ENCODE measurements around the gene MMP24. TPM values are rescaled to one million over a fixed set of nuclear protein-coding genes. Genes with fewer than 3 reads are reported as not detected.
A peak's percentile ranks its signal among the peaks of the same experiment; 100 is the strongest.
"Not testable (repeated sequence)": the region's sequence is repeated elsewhere in the genome, so short reads cannot be mapped to it uniquely, and the experiment has no call there.

The MMP24 gene
- total and polyA plus RNA-seq, 2 of the 13 experiments (the other 11 are each of a cell fraction or from before 2014, with no cell fraction given): 0.29 to 0.35 TPM

DNA sequence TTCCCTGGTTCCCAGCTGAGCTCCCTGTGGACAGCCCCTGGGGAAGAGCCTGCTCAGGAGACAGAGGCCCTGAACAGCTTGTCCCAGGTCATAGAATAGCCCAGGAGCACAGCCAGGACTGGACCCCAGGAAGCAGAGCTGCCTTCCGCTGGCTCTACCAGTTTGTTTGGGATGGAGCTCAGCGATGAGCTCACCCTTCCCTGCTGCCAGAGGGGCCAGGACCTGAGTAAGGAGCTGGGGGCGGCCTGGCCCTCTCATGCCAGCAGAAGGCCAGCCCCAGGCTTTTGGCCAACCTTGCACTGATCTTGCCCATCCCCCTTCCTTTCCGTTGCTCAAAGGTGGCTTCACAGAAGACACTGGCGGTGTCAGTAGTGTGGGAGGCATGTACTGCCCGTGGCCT is 33.9 kb downstream of the MMP24 start (continued):
- TF ChIP-seq, protein P1, sequence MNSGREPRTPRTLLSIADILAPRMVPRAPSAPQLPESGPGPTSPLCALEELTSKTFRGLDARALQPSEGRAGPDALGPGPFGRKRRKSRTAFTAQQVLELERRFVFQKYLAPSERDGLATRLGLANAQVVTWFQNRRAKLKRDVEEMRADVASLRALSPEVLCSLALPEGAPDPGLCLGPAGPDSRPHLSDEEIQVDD (CRISPR knock-in tag; IDR thresholded peaks at IDR 0.05; ENCODE audit: borderline replicate concordance): no peak
- no peak for TF ChIP-seq ZSCAN29 (CRISPR knock-in tag; conservative IDR thresholded peaks at IDR 0.05)
- TF ChIP-seq, protein P2, sequence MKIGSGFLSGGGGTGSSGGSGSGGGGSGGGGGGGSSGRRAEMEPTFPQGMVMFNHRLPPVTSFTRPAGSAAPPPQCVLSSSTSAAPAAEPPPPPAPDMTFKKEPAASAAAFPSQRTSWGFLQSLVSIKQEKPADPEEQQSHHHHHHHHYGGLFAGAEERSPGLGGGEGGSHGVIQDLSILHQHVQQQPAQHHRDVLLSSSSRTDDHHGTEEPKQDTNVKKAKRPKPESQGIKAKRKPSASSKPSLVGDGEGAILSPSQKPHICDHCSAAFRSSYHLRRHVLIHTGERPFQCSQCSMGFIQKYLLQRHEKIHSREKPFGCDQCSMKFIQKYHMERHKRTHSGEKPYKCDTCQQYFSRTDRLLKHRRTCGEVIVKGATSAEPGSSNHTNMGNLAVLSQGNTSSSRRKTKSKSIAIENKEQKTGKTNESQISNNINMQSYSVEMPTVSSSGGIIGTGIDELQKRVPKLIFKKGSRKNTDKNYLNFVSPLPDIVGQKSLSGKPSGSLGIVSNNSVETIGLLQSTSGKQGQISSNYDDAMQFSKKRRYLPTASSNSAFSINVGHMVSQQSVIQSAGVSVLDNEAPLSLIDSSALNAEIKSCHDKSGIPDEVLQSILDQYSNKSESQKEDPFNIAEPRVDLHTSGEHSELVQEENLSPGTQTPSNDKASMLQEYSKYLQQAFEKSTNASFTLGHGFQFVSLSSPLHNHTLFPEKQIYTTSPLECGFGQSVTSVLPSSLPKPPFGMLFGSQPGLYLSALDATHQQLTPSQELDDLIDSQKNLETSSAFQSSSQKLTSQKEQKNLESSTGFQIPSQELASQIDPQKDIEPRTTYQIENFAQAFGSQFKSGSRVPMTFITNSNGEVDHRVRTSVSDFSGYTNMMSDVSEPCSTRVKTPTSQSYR (CRISPR knock-in tag; IDR thresholded peaks at IDR 0.05; ENCODE audit: borderline replicate concordance): peak; percentile 38; the same call in 1 of the 2 replicates
- TF ChIP-seq XRCC5 (optimal IDR thresholded peaks at IDR 0.05; ENCODE audit: low read length): no peak
- no peak for TF ChIP-seq ZBTB38 (CRISPR knock-in tag; IDR thresholded peaks at IDR 0.05)
- TF ChIP-seq ZEB1 (IDR thresholded peaks at IDR 0.05; ENCODE audit: insufficient replicate concordance, low read depth): no peak
- TF ChIP-seq, protein P3, sequence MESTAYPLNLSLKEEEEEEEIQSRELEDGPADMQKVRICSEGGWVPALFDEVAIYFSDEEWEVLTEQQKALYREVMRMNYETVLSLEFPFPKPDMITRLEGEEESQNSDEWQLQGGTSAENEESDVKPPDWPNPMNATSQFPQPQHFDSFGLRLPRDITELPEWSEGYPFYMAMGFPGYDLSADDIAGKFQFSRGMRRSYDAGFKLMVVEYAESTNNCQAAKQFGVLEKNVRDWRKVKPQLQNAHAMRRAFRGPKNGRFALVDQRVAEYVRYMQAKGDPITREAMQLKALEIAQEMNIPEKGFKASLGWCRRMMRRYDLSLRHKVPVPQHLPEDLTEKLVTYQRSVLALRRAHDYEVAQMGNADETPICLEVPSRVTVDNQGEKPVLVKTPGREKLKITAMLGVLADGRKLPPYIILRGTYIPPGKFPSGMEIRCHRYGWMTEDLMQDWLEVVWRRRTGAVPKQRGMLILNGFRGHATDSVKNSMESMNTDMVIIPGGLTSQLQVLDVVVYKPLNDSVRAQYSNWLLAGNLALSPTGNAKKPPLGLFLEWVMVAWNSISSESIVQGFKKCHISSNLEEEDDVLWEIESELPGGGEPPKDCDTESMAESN (CRISPR knock-in tag; conservative IDR thresholded peaks at IDR 0.05): no peak
- TF ChIP-seq ZNF747 (CRISPR knock-in tag; IDR thresholded peaks at IDR 0.05; ENCODE audit: borderline replicate concordance): no peak
- TF ChIP-seq, protein P4, sequence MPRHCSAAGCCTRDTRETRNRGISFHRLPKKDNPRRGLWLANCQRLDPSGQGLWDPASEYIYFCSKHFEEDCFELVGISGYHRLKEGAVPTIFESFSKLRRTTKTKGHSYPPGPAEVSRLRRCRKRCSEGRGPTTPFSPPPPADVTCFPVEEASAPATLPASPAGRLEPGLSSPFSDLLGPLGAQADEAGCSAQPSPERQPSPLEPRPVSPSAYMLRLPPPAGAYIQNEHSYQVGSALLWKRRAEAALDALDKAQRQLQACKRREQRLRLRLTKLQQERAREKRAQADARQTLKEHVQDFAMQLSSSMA (CRISPR knock-in tag; IDR thresholded peaks at IDR 0.05): 0 out of 2 replicates have a peak, but pooled peaks have one; percentile 27

DNA sequence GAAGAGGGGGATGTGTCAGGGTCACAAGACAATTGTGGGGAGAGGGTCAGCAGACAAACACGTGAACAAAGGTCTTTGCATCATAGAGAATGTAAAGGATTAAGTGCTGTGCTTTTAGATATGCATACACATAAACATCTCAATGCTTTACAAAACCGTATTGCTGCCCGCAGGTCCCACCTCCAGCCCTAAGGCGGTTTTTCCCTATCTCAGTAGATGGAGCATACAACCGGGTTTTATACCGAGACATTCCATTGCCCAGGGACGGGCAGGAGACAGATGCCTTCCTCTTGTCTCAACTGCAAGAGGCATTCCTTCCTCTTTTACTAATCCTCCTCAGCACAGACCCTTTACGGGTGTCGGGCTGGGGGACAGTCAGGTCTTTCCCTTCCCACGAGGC is 35.8 kb downstream of the MMP24 start:
- FAIRE-seq; H3K36me3 ChIP-seq (replicated peaks in 1 of 2; ENCODE audit: control insufficient read depth in 1 of 2, insufficient read depth in 2 of 2, low read length in 2 of 2); H4K20me1 ChIP-seq (ENCODE audit: insufficient read depth, low read length); BruUV-seq (replicated peaks); POLR2A ChIA-PET; H3K79me2 ChIP-seq (ENCODE audit: insufficient read depth, low read length); CTCF ChIA-PET (ENCODE audit: low intra/inter-chr PET ratio, low total read pairs); H3K4me3 ChIP-seq (replicated peaks in 1 of 3; ENCODE audit: insufficient read depth in 1 of 3, low read depth in 2 of 3, low read length in 3 of 3); H3K9ac ChIP-seq (ENCODE audit: insufficient read depth, low read depth, low read length); H3K9me3 ChIP-seq (ENCODE audit: low read length); H3K4me2 ChIP-seq (ENCODE audit: low read depth, low read length); DNase-seq (ENCODE audit: low spot score); H3K27me3 ChIP-seq (ENCODE audit: control insufficient read depth in 1 of 2, insufficient read depth in 2 of 2, low read length in 2 of 2); H2AFZ ChIP-seq (ENCODE audit: low read length); ATAC-seq; H3K27ac ChIP-seq (ENCODE audit: extremely low read length, insufficient read depth, low read length): not testable (repeated sequence)
- intact Hi-C loops (cut with micrococcal nuclease; ENCODE audit: unreplicated experiment) (loop anchor here (5.0 kb wide), 1 partner anchor 285 kb away; no protein-coding TSS in a partner anchor), in situ Hi-C loops (cut with HindIII; ENCODE audit: extremely low pct_ligation_motif_present, low pct_unique_long_range_greater_than_20kb) (loop anchor here (5.0 to 10.0 kb wide), 2 partner anchors 45 to 388 kb away; partner anchors contain the start of genes ACSS2 and GGT7)
- H3K4me1 ChIP-seq (ENCODE audit: insufficient read depth, low read length): peaks cover 45% of the 10 kb centered on the region
- 80% methylated on average over 9 of the region's 10 CpGs for WGBS (ENCODE audit: low lambda C conversion rate)

Measured in HepG2 (cell line).